Choroid plexus epithelial cell (primary cell): ENCODE data around the gene TMEM258.
A peak's percentile ranks its signal among the peaks of the same experiment; 100 is the strongest.

Experiments used
- DNase-seq: peaks from one replicate; pipeline ENCODE4 v3.0.0-alpha.2; 2010; ENCODE audit warnings: low read depth
- H3K4me3 ChIP-seq: 2 replicates; pipeline ENCODE4 v1.5.1; 2011; ENCODE audit warnings: low read depth, mild to moderate bottlenecking, control low read depth, low read length, moderate library complexity
- CTCF ChIP-seq: conservative IDR thresholded peaks from 2 replicates; pipeline ENCODE4 v1.5.1; 2011; ENCODE audit warnings: low read depth, mild to moderate bottlenecking, control low read depth, inconsistent platforms, low read length, moderate library complexity

Gene TMEM258

GRCh38 chr11:61771195-61771894 is 21.1 kb downstream of the TMEM258 start:
- no peak for DNase-seq
- no peak for TF ChIP-seq CTCF

GRCh38 chr11:61769946-61770683 is 22.3 kb downstream of the TMEM258 start:
- H3K4me3 ChIP-seq: no peak overlapping the region
- TF ChIP-seq CTCF: no peak
- no peak for DNase-seq

More at GRCh38 chr11:61771195-61771894, 21.1 kb downstream of the TMEM258 start:
- H3K4me3 ChIP-seq: no peak overlapping the region

GRCh38 chr11:61769169-61769920 is 23.1 kb downstream of the TMEM258 start:
- DNase-seq: peak; percentile 78
- H3K4me3 ChIP-seq: no peak overlapping the region

GRCh38 chr11:61768376-61769076 is 23.9 kb downstream of the TMEM258 start:
- no peak overlapping the region for H3K4me3 ChIP-seq
- TF ChIP-seq CTCF: no peak
- DNase-seq: no peak

More at GRCh38 chr11:61769169-61769920, 23.1 kb downstream of the TMEM258 start:
- peak; percentile 63 for TF ChIP-seq CTCF

- no peak for TF ChIP-seq CTCF
- H3K4me3 ChIP-seq: no peak overlapping the region
- DNase-seq: peak; percentile 90
Measured at GRCh38 chr11:61766353-61766841, 26.0 kb downstream of the TMEM258 start.

GRCh38 chr11:61765550-61766253 is 26.7 kb downstream of the TMEM258 start:
- no peak for DNase-seq

More at GRCh38 chr11:61765550-61766253, 26.7 kb downstream of the TMEM258 start:
- no peak for TF ChIP-seq CTCF
- no peak overlapping the region for H3K4me3 ChIP-seq
